SK-N-SH (cell line): ENCODE data around the gene SLC6A2.

Experiments
- CTCF ChIP-seq: fragments of 200-600 bp; sonication (generic); IDR thresholded peaks from 2 replicates; pipeline ENCODE4 v1.6.1; 2017; ENCODE audit warnings: antibody characterized with exemption, mild to moderate bottlenecking, moderate library complexity
- EP300 ChIP-seq, 2 experiments: IDR thresholded peaks; 2 replicates each; pipeline versions ENCODE4 v1.4.0 to v1.6.1; 2012; ENCODE audit warnings: borderline replicate concordance in 1 of 2, low read depth in 1 of 2, low read length in 1 of 2
- FOXJ3 ChIP-seq: sonication (generic); formaldehyde crosslinking; IDR thresholded peaks from 2 replicates; pipeline ENCODE4 v1.5.1; 2020; ENCODE audit warnings: mild to moderate bottlenecking, missing genetic modification reagents
- GABPA ChIP-seq: IDR thresholded peaks from 2 replicates; pipeline ENCODE4 v1.4.0; 2012; ENCODE audit warnings: low read depth, mild to moderate bottlenecking
- GATA2 ChIP-seq: sonication (generic); formaldehyde crosslinking; IDR thresholded peaks from 2 replicates; pipeline ENCODE4 v1.5.0; 2020; ENCODE audit warnings: mild to moderate bottlenecking, missing genetic modification reagents
- JUND ChIP-seq: IDR thresholded peaks from 2 replicates; pipeline ENCODE4 v1.4.0; 2012
- MAX ChIP-seq: IDR thresholded peaks from 2 replicates; pipeline ENCODE4 v1.4.0; 2012; ENCODE audit warnings: low read depth
- POLR2AphosphoS5 ChIP-seq: IDR thresholded peaks from 2 replicates; pipeline ENCODE4 v1.6.1; 2012; ENCODE audit warnings: low read depth, low read length
- RXRA ChIP-seq: IDR thresholded peaks from 2 replicates; pipeline ENCODE4 v1.4.0; 2012; ENCODE audit warnings: low read depth, mild to moderate bottlenecking, borderline replicate concordance
- SIN3A ChIP-seq: IDR thresholded peaks from 2 replicates; pipeline ENCODE4 v1.6.1; 2012; ENCODE audit warnings: low read depth, mild to moderate bottlenecking, low read length, moderate library complexity, borderline replicate concordance
- SMC3 ChIP-seq: IDR thresholded peaks from 2 replicates; pipeline ENCODE4 v1.6.1; 2012; ENCODE audit warnings: low read depth, low read length, improper control_type of control experiment
- ZBTB33 ChIP-seq: IDR thresholded peaks from 2 replicates; pipeline ENCODE4 v1.4.0; 2012; ENCODE audit warnings: low read depth, borderline replicate concordance

- TF ChIP-seq CTCF, result no peak
- TF ChIP-seq ZBTB33, result no peak
- no peak for TF ChIP-seq EP300 (IDR thresholded peaks at IDR 0.05; ENCODE audit: borderline replicate concordance in 1 of 2, low read depth in 1 of 2, low read length in 1 of 2)
- TF ChIP-seq FOXJ3 (CRISPR knock-in tag), result no peak
- TF ChIP-seq RXRA, result no peak
- no peak for TF ChIP-seq JUND
- no peak for TF ChIP-seq MAX
- no peak for TF ChIP-seq SMC3
- TF ChIP-seq POLR2AphosphoS5, result no peak
- TF ChIP-seq GABPA, result no peak
- no peak for TF ChIP-seq GATA2 (CRISPR knock-in tag)
- TF ChIP-seq SIN3A, result no peak
These were observed 79.5 kb downstream of the SLC6A2 start for GRCh38 chr16:55735120-55735781.
